GM18507 (cell line): ENCODE measurements around the gene LAMC3.

Experiments used
- DNase-seq: peaks from one replicate; pipeline ENCODE4 v3.0.0; 2011; ENCODE audit warnings: low read depth; ENCODE audit not compliant: insufficient read length; ENCODE audit errors: extremely low spot score
- FAIRE-seq: peaks from 2 replicates; lab custom pipeline; 2011; peaks lifted over from hg19 to GRCh38; lab: Jason Lieb, UNC

The LAMC3 gene

GRCh38 chr9:131056781-131057506, 48.0 kb downstream of the LAMC3 start:
- no peak for FAIRE-seq
- DNase-seq: no peak

- no peak for FAIRE-seq
Observed at GRCh38 chr9:131060900-131061630, 52.1 kb downstream of the LAMC3 start.

GRCh38 chr9:131062969-131063368, 54.0 kb downstream of the LAMC3 start:
- no peak for DNase-seq
- no peak for FAIRE-seq

More at GRCh38 chr9:131060900-131061630, 52.1 kb downstream of the LAMC3 start:
- no peak for DNase-seq

GRCh38 chr9:131065599-131065998, 56.6 kb downstream of the LAMC3 start:
- DNase-seq: no peak
- FAIRE-seq: no peak

- DNase-seq: no peak
- no peak for FAIRE-seq
Observed at GRCh38 chr9:131067625-131068024, 58.7 kb downstream of the LAMC3 start.

GRCh38 chr9:131068076-131068816, 59.3 kb downstream of the LAMC3 start:
- FAIRE-seq: no peak
- DNase-seq: no peak

- DNase-seq (no peak), FAIRE-seq (no peak)
Observed at GRCh38 chr9:131069699-131070098, 60.7 kb downstream of the LAMC3 start.

GRCh38 chr9:131072107-131072870, 63.3 kb downstream of the LAMC3 start:
- DNase-seq (no peak), FAIRE-seq (no peak)

- DNase-seq: no peak
- no peak for FAIRE-seq
Observed at GRCh38 chr9:131072871-131073237, 63.9 kb downstream of the LAMC3 start.

- FAIRE-seq (no peak), DNase-seq (no peak)
Observed at GRCh38 chr9:131076347-131077195, 67.6 kb downstream of the LAMC3 start.

GRCh38 chr9:131078427-131079366, 69.7 kb downstream of the LAMC3 start:
- DNase-seq (no peak), FAIRE-seq (no peak)

GRCh38 chr9:131080589-131080988, 71.6 kb downstream of the LAMC3 start:
- FAIRE-seq (no peak), DNase-seq (no peak)

GRCh38 chr9:131081868-131082267, 72.9 kb downstream of the LAMC3 start:
- DNase-seq (no peak), FAIRE-seq (no peak)

- no peak for DNase-seq
Observed at GRCh38 chr9:131082774-131083512, 74.0 kb downstream of the LAMC3 start.

GRCh38 chr9:131084661-131085369, 75.8 kb downstream of the LAMC3 start:
- FAIRE-seq (no peak), DNase-seq (no peak)

More at GRCh38 chr9:131082774-131083512, 74.0 kb downstream of the LAMC3 start:
- no peak for FAIRE-seq

GRCh38 chr9:131085370-131086122, 76.6 kb downstream of the LAMC3 start:
- FAIRE-seq (no peak), DNase-seq (no peak)
